Peyer's patch (tissue), 4 donors: ENCODE measurements around the gene SEMA3D.

ENCODE experiments used
- CTCF ChIP-seq, 6 experiments: fragments of 450-650 bp in 4 of 6; fragments of 200-600 bp in 2 of 6; sonication (generic) in 1 of 6; IDR thresholded peaks; one replicate each; pipeline ENCODE4 v1.5.1; 2017 to 2019; ENCODE audit warnings: antibody characterized with exemption in 6 of 6, mild to moderate bottlenecking in 3 of 6, moderate library complexity in 1 of 6
- POLR2A ChIP-seq, 2 donors: fragments of 450-650 bp; IDR thresholded peaks; one replicate each; pipeline ENCODE4 v1.5.1; 2017; ENCODE audit warnings: antibody characterized with exemption in 2 of 2, mild to moderate bottlenecking in 2 of 2, moderate library complexity in 2 of 2

GRCh38 chr7:85204496-85204895 is 17.6 kb upstream of the SEMA3D start:
- TF ChIP-seq CTCF (IDR thresholded peaks at IDR 0.05) (no peak), POLR2A (IDR thresholded peaks at IDR 0.05) (no peak)
